ENCODE results near the gene BNIP2. TPM values are rescaled to one million over a fixed set of nuclear protein-coding genes. Genes with fewer than 3 reads are reported as not detected.
A peak's percentile ranks its signal among the peaks of the same experiment; 100 is the strongest.
"Not testable (repeated sequence)": the region's sequence is repeated elsewhere in the genome, so short reads cannot be mapped to it uniquely, and the experiment has no call there.

The BNIP2 gene
- total RNA-seq, 1 experiment from 2014 or later: 107 TPM

DNA sequence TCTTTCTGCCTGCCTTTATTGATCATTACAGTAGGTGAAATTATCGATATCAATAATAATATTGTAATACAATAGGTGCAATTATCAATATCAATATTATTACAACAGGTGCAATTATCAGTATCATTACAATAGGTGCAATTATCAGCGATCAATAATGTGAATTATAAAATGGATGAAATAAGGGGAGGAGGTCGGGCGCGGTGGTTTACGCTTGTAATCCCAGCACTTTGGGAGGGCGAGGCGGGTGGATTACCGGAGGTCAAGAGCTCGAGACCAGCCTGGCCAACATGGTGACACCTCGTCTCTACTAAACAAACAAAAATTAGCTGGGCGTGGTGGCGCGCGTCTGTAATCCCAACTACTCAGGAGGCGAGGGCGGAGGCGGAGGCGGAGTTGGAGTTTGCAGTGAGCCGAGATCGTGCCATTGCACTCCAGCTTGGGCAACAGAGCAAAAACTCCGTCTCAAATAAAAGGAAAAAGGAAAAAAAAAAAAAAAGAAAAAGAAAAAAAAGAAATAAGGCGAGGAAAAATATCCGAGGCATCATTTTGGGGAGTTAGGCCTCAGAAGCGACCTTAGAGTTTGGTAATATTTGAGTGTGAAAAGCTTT lies 611 bp upstream of the BNIP2 start:
- DNase-seq (ENCODE audit: low read depth): peak; percentile 75

DNA sequence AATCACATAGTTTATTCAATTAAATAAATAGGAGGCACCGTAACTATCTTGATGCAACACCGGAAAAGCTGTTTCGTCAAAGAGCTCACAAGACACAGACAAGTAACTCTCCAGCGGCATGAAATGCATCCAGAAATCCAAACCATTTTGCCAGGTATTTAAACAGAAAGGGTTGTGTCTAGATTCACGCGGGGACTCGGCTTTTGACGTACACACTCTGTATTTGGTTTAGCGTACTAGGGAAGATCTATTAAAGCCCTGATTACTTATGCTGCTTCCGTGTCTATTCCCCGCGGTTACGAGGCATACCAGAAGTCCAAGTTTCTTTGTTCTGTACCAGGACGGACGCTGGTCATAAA lies 718 bp downstream of the BNIP2 start:
- no peak for DNase-seq (ENCODE audit: low read depth)

DNA sequence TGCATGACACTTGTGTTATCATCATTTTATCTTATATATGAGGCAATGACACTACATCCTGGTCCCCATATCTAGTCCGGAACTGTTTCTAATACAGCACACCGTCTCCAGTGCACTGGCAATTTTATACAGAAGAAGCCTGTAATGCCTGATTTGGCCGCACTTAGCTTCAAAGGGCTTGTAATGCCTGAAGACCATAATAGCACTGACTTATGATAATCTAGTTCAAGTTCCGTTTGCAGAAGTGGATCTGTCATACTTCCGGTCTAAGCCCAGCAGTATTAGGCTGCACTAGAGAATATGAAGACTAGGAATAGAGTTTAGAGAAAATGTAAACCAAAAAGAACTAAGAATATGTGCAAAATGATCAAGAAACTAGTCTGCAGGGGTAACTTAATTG lies 1.3 kb downstream of the BNIP2 start:
- peak; percentile 24 for DNase-seq (ENCODE audit: low read depth)

DNA sequence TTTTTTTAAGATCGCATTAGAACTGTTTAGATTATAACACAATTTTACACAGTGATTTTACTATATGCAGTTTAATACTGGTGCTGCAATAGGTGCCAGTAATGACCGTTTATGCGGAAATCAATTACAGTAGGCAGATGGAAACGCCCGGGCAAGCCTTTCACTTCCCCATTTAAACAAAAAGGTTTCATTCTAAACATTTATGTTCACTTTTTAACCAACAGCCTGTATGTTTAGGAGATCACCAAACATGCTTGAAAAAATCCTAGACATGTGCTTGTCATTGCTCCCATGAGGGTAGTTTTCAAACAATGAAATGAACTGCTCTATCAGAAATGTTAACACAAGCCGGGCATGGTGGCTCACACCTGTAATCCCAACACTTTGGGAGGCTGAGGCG lies 2.7 kb downstream of the BNIP2 start:
- DNase-seq (ENCODE audit: low read depth): no peak

DNA sequence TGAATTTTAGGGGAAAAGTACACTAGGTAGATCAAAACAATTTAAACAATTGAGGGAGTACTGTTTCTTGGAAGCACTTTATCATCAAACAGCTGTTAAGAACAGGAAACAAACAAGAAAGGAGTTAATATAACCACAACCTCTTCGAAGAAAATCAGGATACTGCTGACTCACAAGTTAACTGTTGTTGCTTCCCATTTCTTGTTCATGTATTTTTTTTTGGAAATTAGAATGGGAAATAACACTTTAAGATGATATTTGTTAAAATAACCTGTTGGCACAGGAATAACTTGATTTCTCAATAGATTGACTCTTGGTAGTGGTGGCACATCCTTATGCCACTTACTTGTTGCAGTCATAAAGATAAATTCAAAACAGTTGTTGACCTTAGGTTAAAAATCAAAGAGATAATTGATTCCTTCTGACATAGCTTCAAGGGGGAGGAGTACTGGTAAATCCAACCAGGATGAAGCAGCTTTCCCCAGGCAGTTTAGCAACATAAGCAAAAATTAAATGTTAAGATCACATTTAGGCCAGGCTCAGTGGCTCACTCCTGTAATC lies 3.3 kb downstream of the BNIP2 start:
- DNase-seq (ENCODE audit: low read depth): no peak

DNA sequence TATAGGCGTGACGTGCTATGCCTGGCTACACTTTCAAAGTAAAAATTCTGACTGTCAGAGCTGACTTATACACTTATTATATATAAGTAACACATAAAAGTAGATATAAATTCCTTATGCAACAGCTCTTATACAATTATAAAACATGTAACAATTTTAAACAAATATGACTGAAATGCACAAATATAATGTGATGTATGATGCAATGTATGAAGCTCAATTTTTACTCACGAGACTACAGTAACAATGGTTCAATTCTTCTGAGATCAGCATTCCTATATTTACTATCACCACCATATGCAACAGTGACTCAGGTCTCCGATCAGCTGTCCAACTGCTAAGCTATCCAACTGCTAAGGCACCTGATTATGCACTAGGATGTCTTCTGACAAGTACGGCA lies 8.2 kb downstream of the BNIP2 start:
- no peak for DNase-seq (ENCODE audit: low read depth)

DNA sequence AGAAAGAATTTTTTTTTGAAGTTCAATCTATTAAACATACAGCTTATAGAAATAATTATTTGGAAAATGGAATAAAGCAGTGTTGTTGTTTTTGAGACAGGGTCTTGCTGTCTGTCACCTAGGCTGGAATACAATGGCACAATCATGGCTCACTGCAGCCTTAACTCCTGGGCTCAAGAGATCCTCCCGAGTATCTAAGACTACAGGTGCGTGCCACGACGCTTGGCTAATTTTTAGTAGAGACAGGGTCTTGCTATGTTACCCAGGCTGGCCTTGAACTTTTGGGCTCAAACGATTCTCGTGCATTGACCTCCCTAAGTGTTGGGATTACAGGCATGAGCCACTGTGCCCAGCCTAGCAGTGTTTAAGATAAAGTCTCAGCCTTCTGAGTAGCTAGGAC lies 8.8 kb downstream of the BNIP2 start:
- no peak for DNase-seq (ENCODE audit: low read depth)

DNA sequence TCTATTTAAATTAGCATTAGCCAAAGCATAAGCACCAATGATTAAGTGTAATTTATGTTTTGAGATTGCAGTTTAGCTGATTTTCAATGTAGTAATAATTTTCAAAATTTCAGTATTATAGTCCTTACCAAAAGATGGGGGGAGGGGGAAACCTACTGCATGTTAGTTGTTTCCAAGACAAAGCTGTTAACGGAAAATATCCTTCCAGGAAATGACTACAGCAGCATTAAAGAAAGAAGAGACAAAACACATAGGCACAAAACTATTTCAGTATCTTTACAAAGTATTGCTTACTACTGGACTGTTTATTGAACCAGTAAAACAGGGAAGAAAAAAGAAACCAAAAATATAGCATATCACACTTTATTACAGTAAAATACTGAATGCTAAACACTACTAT lies 10.5 kb downstream of the BNIP2 start:
- no peak for DNase-seq (ENCODE audit: low read depth)

DNA sequence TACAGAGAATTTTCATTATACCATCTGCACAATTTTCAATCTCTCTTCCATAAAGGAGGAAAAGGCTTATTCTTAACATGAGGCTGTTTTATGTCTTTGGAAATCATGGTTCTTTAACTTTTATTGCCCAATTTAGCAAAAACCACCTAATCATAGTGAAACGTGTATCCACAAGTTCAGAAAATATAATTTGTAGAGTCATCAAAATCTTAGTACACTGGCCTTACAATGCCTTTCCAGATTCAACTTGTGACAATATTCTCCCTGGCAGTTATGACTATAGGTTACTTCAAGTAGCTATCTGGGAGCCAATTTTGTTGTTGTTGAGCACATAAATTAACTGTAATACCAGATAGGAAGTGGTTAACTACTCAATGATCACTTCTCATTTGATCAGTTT lies 10.9 kb downstream of the BNIP2 start:
- no peak for DNase-seq (ENCODE audit: low read depth)

DNA sequence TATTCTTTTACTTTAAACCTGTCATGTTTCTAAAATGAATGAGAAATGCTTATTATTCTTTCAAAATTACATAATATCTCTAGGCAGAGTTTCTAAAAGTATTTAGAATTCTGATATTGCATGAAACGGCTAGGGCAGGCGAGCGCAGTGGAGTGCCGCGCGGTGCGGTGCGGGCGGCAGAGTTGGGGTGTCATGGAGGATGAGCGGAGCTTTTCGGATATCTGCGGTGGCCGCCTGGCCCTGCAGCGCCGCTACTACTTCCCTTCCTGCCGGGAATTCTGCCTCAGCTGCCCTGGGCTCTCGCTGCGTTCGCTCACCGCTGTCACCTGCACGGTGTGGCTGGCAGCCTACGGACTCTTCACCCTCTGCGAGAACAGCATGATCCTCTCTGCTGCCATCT lies 12.6 kb downstream of the BNIP2 start:
- DNase-seq (ENCODE audit: low read depth): no peak

DNA sequence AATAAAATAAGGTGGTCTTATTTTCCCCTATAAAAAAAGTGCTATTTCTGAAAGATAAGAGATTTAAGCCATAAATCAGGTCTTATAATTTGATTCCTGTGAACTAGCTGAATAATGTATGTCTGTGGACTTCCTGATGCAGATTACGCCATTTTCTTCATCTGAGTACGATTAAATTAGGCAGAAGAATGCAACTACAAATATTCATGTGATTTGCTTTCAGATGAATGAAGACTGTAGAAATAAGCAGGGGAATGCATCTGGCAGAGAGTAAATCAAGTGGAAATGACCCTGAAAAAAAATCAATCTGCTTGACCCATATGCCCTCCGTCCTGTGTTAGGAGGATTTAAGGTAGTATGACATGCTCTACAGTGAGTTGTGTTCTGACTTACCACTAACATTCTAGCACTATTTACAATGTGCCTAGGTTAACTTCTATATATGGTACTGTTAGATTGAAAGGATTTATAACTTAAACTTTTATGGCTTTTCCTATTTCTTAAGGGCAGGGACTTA lies 14.7 kb downstream of the BNIP2 start:
- no peak for DNase-seq (ENCODE audit: low read depth)

DNA sequence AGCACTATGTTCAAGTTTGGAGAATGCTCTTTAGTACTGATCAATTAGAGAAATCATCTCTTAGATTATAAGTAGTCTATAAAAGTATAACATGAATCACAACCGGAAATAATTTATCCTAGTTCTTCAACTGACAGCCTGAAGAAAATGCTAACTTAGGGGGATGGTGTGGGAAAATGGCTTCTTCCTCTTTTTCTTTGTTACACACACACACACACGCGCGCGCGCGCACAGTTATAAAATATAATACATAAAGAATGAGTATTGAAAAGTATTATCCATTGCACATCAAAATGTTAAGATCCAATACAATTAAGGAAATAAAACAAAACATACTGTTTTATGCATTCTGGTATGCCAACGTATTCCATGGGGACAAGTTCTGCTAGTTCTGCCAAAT lies 20.6 kb downstream of the BNIP2 start:
- no peak for DNase-seq (ENCODE audit: low read depth)

DNA sequence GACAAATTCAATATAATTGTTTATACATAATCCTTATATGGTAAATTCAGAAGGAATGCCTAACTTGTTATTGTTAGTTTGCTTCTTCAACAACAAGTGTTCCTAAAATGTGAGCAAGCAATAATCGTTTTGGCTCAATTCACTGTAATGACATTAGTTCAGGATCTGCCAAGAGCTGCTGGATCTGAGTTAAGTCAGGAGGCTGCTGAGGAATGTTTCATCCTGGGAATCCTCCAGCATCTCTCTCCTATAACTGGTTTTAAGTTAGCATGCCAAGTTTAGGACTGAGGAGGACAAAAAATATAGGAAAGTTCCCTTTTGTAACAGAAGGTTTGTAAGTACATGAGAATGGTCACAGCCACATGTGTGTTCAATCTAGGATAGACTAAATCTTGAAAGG lies 26.9 kb downstream of the BNIP2 start:
- no peak for DNase-seq (ENCODE audit: low read depth)

DNA sequence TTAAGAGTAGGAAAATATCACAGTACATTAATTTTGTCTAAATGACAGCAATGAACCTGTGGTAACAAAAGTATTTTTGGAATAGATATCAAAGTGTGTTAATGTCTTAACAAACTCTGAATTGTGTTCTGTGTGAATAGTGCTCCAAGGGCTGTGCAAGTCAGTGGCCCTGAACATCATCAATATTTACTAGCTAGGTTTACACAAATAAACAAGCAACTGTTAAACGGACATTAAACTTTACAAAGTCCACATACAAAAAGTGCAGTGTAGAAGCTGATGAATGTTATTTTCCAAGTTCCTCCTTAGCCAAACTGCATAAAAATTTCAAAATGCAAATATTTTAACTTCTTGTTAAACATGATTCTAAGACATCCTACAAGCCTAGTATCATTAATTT lies 29.8 kb downstream of the BNIP2 start:
- DNase-seq (ENCODE audit: low read depth): no peak

DNA sequence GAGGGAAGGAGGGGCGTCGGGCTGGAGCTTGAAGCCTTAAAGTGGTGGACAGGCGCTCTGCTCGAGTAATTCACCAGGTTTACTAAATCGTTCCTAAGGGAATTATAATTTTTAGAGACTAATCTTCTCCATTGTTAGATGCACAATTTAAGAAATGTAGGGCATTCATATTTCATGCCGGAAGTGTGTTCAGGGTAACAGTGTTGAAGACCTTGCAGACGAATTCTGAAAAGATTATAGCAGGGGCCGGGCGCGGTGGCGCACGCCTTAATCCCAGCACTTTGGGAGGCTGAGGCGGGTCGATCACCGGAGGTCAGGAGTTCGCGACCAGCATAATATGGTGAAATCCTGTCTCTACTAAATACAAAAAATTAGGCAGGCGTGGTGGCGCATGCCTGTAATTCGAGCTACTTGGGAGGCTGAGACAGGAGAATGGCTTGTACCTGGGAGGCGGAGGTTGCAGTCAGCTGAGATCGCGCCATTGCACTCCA lies 31.4 kb downstream of the BNIP2 start:
- DNase-seq (ENCODE audit: low read depth): no peak

DNA sequence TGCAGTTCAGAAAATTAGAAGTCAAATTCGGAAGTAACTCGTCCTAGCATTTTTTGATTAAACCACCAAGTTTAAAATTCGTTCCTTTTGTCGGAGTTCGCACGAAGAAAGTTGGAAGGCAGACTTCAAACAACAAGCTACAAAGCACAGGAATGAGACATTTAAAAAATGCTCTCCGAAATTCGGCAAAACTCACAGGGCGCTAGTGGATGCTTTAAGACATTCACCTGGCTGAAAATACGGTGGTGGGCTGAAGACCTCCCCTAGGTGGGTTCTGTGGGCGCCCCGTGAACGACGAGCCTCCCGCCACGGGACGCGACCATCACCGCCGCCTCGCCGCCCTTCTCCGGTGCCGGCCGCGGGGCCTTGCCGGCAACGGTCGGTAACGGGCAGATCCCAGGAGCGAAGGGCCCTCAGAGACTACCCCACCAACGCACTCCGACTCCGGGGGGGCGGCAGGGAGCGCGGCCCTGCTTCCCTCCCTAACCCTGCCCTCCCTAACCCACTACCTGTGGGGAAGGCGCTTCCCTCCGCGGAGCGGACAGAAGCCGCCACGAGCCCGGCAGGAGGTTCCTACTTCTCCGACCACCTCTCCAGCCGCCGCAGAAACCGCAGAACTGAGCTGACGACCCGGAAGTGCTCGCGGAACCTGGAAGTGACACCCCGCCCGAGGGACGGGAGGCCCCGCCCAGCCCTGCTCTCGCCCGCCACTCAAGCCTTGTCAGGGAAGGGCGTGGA lies 32.1 kb downstream of the BNIP2 start, which contains the start of gene GTF2A2:
Gene GTF2A2 (minus strand): TSS at position 619 of the 738 bp plus-strand sequence. CDS start 5,238 bp downstream, outside the sequence.
- peak; percentile 94 for DNase-seq (ENCODE audit: low read depth)

DNA sequence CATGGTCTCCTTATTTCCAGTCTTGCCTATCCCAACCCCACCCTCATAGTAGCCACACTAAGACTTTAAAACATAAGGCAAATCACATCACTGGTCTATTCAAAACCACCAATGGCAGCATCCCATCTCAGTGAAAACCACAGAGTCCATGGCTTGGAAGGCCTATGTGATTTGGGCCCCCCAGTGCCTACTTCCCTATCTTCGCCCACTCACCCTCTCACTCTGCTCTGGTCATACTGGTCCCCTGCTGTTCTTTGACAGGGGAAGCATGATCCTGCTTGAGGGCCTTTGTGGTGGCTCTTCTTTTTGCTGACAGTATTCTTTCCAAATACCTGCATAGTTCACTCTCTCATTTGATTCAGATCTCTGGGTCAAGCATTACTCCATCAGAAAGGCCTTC lies 35.1 kb downstream of the BNIP2 start:
- DNase-seq (ENCODE audit: low read depth): no peak

DNA sequence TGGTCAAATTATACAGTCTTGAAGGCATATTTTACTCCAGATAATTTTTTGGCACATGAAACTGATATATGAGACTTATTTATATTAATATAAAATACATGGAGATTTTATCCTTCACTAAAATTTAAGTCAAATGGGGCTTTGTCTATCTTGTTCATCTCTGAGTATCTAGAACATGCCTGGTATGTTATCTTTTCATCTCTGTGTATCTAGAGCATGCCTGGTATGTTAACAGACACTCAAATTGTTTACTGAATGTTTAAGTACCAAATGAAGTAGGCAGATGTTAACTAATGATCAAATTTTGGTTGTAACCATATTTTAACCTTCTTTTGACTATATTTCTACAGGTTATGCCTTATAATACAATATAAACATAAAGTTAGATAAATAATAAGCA lies 39.5 kb downstream of the BNIP2 start:
- no peak for DNase-seq (ENCODE audit: low read depth)

DNA sequence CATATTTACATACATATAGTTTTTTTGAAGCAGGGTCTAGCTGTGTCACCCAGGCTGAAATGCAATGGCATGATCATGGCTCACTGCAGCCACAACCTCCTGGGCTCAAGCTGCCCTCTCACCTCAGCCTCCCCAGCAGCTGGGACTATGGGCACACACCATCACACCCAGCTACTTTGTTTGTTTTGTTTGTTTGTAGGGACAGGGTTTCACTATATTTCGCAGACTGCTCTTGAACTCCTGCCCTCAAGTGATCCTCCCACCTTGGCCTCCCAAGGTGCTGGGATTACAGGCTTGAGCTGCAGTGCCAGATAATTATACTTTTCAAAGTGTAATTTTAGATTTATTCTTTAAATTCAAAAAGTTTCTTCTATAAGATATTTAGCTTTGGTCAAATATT lies 42.0 kb downstream of the BNIP2 start:
- no peak for DNase-seq (ENCODE audit: low read depth)

DNA sequence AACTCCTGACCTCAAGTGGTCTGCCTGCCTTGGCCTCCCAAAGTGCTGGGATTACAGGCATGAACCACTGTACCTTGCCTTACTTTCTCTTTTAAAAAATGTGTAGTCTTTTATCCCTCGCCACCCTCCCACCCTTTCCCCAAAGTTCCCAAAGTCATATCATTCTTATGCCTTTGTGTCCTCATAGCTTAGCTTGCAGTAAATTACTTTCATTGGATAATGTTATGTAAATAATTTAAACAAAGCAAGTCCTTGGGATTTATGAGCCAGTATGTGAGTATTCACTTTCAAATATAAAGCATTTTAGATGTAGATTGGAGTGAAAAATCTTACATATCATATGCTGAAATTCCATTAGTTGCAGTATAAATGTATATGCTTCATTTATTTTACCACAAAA lies 42.8 kb downstream of the BNIP2 start:
- DNase-seq (ENCODE audit: low read depth): no peak

DNA sequence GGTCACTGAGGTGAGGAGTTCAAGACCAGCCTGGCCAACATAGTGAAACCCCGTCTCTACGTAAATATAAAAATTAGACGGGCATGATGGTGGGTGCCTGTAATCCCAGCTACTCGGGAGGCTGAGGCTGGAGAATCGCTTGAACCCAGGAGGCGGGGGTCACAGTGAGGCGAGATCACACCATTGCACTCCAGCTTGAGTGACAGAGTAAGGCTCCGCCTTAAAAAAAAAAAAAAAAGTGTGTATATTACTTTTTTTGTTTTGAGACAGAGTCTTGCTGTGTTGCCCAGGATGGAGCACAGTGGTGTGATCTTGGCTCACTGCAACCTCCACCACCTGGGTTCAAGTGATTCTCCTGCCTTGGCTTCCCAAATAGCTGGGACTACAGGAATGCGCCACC lies 43.3 kb downstream of the BNIP2 start:
- not testable (repeated sequence) for DNase-seq (ENCODE audit: low read depth)

DNA sequence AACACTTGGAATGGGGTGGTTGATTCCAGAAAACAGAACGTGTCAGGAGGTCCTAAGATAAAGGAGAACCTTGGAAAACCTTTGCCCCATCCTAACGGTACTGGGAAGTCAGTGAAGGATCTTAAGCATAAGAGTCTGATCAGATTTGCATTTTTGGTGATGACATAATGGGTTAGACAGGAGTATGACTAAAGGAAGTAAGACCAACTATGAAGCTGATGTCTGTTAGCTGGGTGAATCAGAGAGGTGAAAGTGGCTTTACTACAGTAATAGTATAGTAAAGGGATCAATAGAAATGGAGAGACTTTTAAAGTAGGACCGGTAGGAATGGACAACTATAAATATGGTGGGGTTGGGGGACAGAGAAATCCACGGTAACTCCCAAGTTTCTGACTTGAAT lies 44.4 kb downstream of the BNIP2 start:
- no peak for DNase-seq (ENCODE audit: low read depth)

DNA sequence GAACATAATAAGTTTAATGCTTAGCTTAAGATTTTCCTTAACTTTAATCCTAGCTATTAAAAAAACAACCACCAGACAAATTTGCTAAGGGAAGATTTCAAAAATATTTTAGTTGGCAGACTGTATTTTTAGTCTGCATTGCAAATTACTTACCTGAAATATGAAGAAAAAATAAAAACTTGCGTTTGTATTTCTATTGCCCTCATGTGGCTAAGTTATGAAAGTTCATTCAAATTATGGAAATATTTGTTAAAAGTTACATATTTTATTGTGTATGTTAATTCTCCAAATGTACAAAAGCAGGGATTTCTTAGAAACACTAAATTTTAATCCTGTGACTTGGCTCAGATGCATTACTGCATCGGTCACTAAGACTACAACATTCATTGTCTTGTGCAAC lies 46.8 kb downstream of the BNIP2 start:
- DNase-seq (ENCODE audit: low read depth): no peak

Measured in HT1080 (cell line).